HG03139 (cell line): ENCODE results near the gene PSMA7.
"Not testable (repeated sequence)": the region's sequence is repeated elsewhere in the genome, so short reads cannot be mapped to it uniquely, and the experiment has no call there.

Experiments
- ATAC-seq: cut with Tn5 transposase; IDR thresholded peaks from one replicate; pipeline ENCODE4 v1.9.1; 2021; ENCODE audit not compliant: unreplicated experiment

The PSMA7 gene

GRCh38 chr20:62156254-62156556 lies 13.0 kb upstream of the PSMA7 start:
- no peak for ATAC-seq

GRCh38 chr20:62155428-62156253 lies 12.4 kb upstream of the PSMA7 start:
- no peak for ATAC-seq

- no peak for ATAC-seq
These were observed 8.7 kb upstream of the PSMA7 start for GRCh38 chr20:62151835-62152364.

GRCh38 chr20:62151225-62151624 lies 8.0 kb upstream of the PSMA7 start:
- no peak for ATAC-seq

- ATAC-seq: no peak
These were observed 7.0 kb upstream of the PSMA7 start for GRCh38 chr20:62150310-62150575.

- ATAC-seq: no peak
These were observed 6.5 kb upstream of the PSMA7 start for GRCh38 chr20:62149532-62150309.

GRCh38 chr20:62148908-62149314 lies 5.7 kb upstream of the PSMA7 start:
- no peak for ATAC-seq

GRCh38 chr20:62148383-62148782 lies 5.2 kb upstream of the PSMA7 start:
- not testable (repeated sequence) for ATAC-seq

- ATAC-seq: no peak
These were observed 4.3 kb upstream of the PSMA7 start for GRCh38 chr20:62147528-62147927.

- ATAC-seq: no peak
These were observed 3.9 kb upstream of the PSMA7 start for GRCh38 chr20:62147125-62147524.

GRCh38 chr20:62146019-62146755 lies 3.0 kb upstream of the PSMA7 start:
- ATAC-seq: no peak

- no peak for ATAC-seq
These were observed 2.5 kb upstream of the PSMA7 start for GRCh38 chr20:62145688-62146018.

GRCh38 chr20:62143957-62144825 lies 997 bp upstream of the PSMA7 start:
- ATAC-seq: peak; percentile 2

GRCh38 chr20:62142252-62143080 lies 728 bp downstream of the PSMA7 start:
- ATAC-seq: peak; percentile 15

- ATAC-seq: no peak
These were observed 1.6 kb downstream of the PSMA7 start for GRCh38 chr20:62141397-62142251.

GRCh38 chr20:62141043-62141396 lies 2.2 kb downstream of the PSMA7 start:
- no peak for ATAC-seq

- no peak for ATAC-seq
These were observed 3.6 kb downstream of the PSMA7 start for GRCh38 chr20:62139636-62140035.

GRCh38 chr20:62138912-62139311 lies 4.3 kb downstream of the PSMA7 start:
- ATAC-seq: no peak

GRCh38 chr20:62138204-62138543 lies 5.0 kb downstream of the PSMA7 start:
- ATAC-seq: no peak
